AG09319 (cell line): ENCODE data around the gene FDPS.

Experiments
- DNase-seq: peaks from one replicate; pipeline ENCODE4 v3.0.0-alpha.2; 2010; ENCODE audit warnings: low read depth; ENCODE audit errors: extremely low read depth
- TF ChIP-seq, protein P1 (sequence below): IDR thresholded peaks from 2 replicates; pipeline ENCODE4 v1.5.1; 2011; ENCODE audit warnings: low read depth, mild to moderate bottlenecking, inconsistent platforms, low read length, moderate library complexity

The FDPS gene

DNA sequence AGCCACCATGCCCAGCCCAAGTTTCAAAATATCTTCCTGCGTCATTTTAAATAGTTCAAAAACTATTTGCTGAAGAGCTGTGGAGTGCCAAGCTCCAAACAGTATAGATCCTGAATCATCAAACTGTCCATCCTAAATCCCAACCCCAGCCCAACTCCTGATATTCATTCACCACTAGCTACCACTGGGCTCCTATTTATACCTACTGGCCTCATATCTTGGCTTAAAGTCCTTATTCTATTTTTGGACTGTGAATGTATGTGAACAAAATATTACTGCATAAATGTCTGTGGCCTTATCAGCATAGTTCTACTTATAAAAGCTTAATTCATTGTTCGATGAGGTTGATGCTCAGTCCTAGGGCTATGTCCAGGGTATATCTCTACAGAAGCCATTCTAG lies 41.3 kb upstream of the FDPS start:
- TF ChIP-seq, protein P1, sequence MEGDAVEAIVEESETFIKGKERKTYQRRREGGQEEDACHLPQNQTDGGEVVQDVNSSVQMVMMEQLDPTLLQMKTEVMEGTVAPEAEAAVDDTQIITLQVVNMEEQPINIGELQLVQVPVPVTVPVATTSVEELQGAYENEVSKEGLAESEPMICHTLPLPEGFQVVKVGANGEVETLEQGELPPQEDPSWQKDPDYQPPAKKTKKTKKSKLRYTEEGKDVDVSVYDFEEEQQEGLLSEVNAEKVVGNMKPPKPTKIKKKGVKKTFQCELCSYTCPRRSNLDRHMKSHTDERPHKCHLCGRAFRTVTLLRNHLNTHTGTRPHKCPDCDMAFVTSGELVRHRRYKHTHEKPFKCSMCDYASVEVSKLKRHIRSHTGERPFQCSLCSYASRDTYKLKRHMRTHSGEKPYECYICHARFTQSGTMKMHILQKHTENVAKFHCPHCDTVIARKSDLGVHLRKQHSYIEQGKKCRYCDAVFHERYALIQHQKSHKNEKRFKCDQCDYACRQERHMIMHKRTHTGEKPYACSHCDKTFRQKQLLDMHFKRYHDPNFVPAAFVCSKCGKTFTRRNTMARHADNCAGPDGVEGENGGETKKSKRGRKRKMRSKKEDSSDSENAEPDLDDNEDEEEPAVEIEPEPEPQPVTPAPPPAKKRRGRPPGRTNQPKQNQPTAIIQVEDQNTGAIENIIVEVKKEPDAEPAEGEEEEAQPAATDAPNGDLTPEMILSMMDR = no peak
- no peak for DNase-seq

DNA sequence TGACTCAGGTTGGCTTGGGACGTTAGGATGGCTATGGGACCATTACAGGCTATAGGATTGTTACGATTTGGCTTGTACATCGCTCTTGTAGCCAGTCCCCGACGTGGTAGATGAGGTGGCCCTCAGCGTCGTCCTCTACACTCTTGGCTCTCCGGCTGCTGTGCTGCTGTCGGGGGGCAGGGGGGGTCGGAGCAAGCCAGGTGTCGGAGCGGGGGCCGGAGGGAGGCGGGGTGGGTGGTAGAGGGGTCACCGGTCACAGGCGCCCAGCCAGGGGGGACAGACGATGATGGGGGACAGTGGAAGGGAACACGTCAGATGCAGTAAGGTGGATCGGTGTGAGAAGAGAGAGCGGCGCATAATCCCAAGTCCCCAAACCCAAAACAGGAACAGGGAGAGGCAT lies 40.0 kb upstream of the FDPS start:
- TF ChIP-seq, protein P1 = no peak
- no peak for DNase-seq

DNA sequence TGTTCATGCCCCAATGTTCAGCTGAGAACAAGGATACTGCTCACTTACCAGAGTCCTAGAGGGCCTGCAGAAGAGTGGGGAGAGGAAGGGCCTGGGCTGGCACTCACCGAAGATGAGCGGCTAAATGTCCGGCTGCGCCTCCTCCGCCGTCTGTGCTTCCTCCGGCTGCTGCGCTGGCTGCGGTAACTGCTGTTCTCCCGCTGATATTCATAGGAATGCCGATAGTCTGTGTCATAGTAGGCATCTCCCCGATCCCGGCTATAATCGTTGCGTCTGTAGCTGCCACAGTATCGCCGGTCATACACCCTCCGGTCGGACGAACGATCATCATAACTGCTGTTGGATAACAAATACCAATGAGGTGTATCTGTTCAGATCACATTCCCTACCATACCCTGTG lies 39.3 kb upstream of the FDPS start:
- TF ChIP-seq, protein P1 = no peak
- no peak for DNase-seq

DNA sequence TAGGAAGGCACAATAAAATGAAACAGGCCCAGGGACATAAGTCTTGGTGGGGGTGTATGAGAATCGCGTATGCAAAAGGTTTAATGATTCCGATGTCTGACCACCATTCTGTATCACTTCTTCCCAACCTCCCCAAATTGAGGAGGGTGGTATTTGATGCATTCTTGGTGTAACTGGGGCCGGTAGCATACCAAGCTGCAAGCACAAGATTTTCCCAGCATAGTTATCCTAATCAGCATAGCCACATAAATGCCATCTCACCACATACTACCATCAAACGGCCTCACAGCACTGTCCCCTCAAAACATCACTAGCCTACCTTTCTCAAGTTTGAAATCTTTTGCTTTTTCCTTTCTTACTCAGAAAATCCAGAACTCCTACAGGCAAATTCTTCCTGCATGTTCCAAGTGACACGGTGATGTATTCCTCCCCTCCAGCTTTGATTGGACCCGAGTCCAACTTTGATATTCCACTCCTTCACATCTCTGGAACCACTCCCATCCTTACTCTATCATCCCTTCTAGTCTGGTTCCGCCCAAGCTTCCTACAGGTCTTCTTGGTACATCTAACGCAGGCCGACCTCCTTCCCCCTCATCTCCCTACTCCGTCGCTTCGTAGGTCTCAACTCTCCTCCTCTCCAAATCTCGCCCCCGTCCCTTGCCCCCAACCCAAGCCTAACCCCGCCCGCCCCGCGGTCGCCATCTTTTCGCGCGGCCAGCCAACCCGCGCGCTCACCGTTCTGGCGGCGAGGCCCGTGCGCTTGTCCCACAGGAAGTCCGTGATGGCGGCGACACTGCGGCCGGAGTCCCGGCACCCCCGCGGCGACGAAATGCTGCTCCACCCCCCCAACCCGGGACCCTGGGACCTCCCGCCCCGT lies 36.0 kb upstream of the FDPS start:
- no peak for DNase-seq
- TF ChIP-seq, protein P1 = no peak

DNA sequence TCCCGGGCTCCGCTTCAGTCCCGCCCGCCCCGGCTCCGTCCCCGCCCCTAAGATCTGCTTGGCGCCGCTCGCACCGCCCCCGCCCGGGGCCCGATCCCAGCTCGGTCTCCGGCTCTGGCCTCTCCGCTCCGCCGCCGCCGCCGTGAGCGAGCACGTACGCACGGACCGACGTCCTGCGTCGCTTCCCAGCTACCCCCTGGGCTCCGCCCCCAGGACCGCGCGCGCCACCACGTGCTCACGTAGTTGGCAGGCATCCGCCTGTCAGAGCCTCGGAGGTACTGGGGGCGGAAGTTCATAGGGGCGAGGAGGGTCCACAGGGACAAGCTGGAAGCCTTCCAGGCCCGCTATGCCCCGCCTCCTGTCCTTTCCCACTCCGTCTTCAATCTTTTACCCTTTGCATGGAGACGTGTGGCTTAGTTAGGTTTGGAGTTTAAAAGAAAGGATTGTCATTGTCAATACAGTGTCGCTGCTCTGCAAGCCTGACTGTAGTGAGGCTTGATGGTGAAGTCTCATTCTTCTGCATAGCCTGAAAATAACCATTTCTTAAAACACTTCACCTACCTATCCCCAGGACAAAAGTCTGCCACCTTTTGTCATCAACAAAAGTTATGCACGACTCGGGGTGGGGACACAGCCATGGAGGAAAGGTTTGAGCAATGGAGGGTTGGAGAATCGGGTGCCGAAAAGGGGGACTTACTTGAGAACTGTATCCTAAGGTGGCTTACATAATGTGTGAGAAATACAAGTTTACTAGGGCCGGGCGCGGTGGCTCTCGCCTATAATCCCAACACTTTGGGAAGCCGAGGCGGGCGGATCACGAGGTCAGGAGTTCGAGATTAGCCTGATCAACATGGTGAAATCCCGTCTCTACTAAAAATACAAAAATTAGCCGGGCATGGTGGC lies 35.1 kb upstream of the FDPS start, which contains the start of gene CLK2:
CLK2 (minus strand) TSS at position 162 of the 903 bp plus-strand sequence. CDS start 2,527 bp downstream, outside the sequence.
- DNase-seq = peak; percentile 69
- TF ChIP-seq, protein P1 = no peak

DNA sequence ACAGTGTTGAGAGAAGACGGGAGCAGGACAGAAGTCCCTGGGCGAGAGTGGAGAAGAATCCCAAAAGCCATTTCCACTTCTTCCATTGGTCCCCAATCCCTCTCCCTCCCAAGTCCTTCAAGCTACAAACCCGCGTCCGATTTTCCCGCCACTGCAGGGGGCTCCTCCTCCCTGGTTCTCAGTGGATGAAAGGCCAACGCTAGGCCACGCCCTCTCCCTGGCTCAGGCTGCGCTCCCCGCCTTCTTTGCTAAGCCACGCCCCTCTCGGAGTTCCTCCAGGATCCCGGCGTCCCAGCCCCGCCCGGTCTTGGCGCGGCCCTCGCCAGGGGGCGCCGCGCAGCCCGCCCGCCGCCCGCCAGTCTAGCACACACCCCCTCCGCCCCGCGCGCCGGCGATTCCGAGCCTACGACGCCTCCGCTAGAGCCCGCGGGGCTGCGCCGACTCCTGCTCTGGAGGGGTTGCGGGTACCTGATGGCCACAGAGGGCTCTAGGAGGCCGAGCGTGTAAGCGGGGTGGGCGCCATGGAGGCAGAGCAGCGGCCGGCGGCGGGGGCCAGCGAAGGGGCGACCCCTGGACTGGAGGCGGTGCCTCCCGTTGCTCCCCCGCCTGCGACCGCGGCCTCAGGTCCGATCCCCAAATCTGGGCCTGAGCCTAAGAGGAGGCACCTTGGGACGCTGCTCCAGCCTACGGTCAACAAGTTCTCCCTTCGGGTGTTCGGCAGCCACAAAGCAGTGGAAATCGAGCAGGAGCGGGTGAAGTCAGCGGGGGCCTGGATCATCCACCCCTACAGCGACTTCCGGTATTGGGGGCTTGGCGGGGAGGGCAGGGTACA lies 31.4 kb upstream of the FDPS start, which contains the start of gene HCN3:
HCN3 (plus strand) TSS at position 394 of the 832 bp plus-strand sequence; CDS start at position 522, 128 bp downstream.
- peak; percentile 87 for DNase-seq
- TF ChIP-seq, protein P1 = peak; percentile 37
